Measurements from ENCODE around the gene GSE1.

Gene GSE1

DNA sequence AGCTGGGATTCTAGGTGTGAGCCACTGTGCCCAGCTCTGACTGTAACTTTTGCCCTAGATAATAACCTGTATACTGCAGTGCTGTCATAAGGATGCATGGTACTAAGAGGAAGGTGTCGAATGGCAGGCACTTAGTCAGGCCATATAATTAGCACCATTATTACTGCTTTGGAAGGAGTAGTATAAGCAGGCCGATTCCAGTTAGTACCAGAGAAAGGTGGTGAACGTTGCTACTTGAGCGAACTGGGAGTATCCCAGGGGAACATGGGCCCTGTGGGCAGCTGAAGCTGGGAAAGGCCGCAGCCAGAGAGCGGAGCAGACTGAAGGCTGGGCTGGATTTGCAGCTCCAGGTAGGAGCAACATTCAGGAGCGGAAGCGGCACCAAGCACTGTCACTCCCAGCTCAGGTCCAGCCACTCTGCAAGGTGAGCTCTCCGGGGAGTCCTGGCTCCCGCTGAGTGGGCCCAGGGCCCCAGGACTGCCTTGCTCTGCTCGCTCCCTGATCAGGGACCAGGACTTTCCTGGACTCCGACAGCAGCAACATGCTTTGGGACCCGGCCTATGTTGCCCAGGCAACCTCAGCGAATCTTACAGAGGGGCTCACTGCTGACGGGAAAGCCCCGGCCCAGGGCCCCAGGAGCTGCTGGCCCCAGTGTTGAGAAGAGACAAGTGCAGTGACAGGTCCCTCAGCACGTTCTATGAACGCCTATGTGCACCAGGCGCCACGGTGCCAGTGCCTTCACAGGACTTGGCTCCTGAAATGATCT is 109.2 kb downstream of the GSE1 start:
- DNase-seq (ENCODE audit: low read depth in 2 of 2), result no peak

DNA sequence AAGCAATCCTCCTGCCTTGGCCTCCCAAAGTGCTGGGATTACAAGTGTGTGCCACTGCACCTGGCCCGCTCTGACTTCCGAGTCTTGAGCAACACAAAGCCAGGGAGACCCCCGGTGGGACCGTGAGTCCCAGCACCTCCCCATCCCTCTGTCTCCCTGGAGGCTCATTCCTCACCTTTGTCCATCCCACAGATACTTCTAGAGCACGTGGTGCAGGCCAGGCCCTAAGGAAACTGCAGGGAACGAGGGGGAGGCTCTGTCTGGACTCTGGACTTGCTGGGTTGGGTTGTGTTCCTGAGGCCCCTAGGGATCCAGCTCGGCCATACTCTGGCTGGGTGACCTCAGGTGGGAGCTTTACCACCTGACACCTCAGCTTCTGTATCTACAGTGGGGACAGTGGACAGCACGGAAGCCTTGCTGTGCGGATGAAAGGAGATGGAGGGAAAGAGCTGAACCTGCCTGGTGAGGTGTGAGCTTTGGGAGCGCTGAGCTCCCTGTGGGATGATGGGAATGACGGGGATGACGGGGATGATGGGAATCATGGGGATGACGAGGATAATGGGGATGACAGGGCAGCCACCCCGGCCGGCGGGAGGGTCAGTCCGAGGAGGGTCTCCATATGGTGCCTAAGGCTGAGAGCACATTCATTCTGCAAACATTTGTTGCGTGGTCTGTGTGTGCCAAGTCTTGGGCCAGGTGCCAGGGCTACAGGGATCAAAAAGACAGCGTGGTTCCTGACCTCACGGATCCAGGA is 111.2 kb downstream of the GSE1 start:
- no peak for DNase-seq (ENCODE audit: low read depth in 2 of 2)

DNA sequence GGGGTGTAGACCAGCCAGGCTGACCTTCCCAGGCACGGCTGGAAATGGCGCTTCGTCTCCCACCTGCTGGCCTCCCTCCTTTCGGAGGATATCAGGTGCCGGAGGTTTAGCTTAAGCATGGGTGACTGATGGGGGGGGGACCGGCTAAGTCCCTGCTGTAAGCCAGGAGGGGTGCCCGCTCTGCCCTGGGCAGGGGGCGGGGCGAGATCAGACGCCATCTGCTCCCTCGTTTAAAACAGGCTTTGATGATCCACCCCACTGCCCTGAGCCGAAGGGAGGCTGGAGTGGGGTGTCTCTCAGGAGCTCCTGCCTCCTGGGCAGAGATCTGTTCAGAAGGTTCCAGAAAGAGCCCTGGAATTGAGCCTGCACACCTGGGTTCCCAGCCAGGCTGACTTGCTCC is 111.8 kb downstream of the GSE1 start:
- DNase-seq (ENCODE audit: low read depth in 2 of 2), result no peak
